ENCODE results near the gene SFRP4.

Gene SFRP4

DNA sequence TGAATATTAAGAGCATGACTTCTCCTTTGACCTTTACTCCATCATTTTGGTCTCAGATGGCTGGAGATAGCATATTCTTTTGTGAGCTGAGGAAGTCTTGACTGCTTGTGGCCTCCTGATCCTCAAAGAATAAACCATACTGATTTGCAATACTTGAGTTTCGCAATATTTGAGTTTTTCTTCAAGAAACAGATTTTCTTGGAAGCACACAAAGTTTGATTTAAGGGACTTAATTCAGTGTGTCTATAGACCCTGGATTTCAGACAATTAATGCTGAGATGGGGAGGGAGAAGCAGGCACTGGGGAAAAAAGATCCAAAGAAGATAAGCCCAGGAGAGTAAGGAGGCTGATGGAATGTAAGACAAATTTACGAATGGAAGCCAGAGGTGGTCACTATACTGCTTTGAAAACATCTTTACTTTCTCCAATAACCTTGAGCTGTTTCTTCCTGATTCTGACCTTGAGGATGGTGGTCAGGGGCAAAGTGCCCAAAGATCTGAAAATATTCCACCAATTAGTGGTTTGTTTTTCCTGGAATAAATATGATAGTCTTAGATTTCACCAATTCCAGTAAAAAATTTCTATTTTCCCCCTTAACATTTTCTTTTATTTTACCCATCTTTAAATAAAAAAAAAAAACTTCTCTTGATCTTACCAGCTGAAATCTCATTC is 11.3 kb upstream of the SFRP4 start:
- DNase-seq, result no peak
- POLR2A ChIA-PET, result no interaction called here
- Histone ChIP-seq H3K27ac (ENCODE audit: insufficient read depth in 1 of 2, low read depth in 1 of 2, low read length in 2 of 2, poor library complexity in 1 of 2, severe bottlenecking in 2 of 2) (no peak overlapping the region), H3K9me3 (ENCODE audit: control extremely low read depth in 1 of 5, control insufficient read depth in 4 of 5, insufficient read depth in 2 of 5, low read depth in 1 of 5, low read length in 4 of 5) (peaks cover 0 to 19% (median 8%) of the 10 kb centered on the region in 5 experiments), H3K4me1 (ENCODE audit: control extremely low read depth in 1 of 4, control insufficient read depth in 4 of 4, insufficient read depth in 4 of 4, low read length in 3 of 4) (peaks cover 0 to 3% (median 0%) of the 10 kb centered on the region in 4 experiments), H3K4me3 (ENCODE audit: control insufficient read depth in 1 of 7, extremely low read depth in 1 of 7, insufficient read depth in 4 of 7, low read depth in 2 of 7, low read length in 6 of 7) (no peak overlapping the region), H3K36me3 (ENCODE audit: control insufficient read depth in 4 of 4, insufficient read depth in 4 of 4, low read length in 3 of 4) (peaks cover 7 to 31% (median 19%) of the 10 kb centered on the region in 4 experiments), H3K27me3 (replicated peaks in 2 of 5; ENCODE audit: control insufficient read depth in 4 of 5, insufficient read depth in 5 of 5, low read length in 4 of 5) (no peaks in the 10 kb centered on the region)
- 100% methylated on average over 1 of the region's 2 CpGs for WGBS (ENCODE audit: insufficient coverage)
- CTCF ChIA-PET, result no interaction called here

DNA sequence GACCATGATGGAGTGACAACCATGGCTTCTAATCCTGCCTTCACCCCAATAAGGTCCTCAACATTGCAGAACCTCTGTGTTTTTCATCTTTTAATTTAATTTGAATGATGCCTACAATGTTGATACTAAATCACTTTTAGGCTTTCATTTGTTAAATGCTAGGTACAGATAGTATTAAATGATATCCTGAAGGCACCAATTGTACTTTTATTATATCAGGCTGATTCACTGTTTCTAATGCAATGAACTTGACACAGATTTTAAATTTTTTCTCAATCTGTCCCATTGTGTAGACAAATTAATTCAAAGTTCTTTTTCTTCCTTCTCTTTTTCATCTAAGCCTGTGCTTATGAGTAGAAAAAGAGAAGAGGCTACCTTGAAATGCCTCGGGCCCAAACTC is 9.0 kb upstream of the SFRP4 start:
- DNase-seq, result no peak
- peaks cover 0 to 19% (median 8%) of the 10 kb centered on the region in 5 experiments for H3K9me3 ChIP-seq (ENCODE audit: control extremely low read depth in 1 of 5, control insufficient read depth in 4 of 5, insufficient read depth in 2 of 5, low read depth in 1 of 5, low read length in 4 of 5)
- WGBS (ENCODE audit: insufficient coverage), result no CpG with 5 or more reads among the region's 1 CpG
- H3K4me1 ChIP-seq (ENCODE audit: control extremely low read depth in 1 of 4, control insufficient read depth in 4 of 4, insufficient read depth in 4 of 4, low read length in 3 of 4), result peaks cover 5 to 20% (median 11%) of the 10 kb centered on the region in 4 experiments
- H3K4me3 ChIP-seq (ENCODE audit: control insufficient read depth in 1 of 7, extremely low read depth in 1 of 7, insufficient read depth in 4 of 7, low read depth in 2 of 7, low read length in 6 of 7), result no peak overlapping the region
- ChIA-PET POLR2A (no interaction called here), CTCF (interaction anchor here (1.0 kb wide), 1 partner anchor 13 kb away, joined by 3 read pairs; no protein-coding TSS in a partner anchor)
- no peaks in the 10 kb centered on the region for H3K27me3 ChIP-seq (replicated peaks in 2 of 5; ENCODE audit: control insufficient read depth in 4 of 5, insufficient read depth in 5 of 5, low read length in 4 of 5)
- H3K27ac ChIP-seq (ENCODE audit: insufficient read depth in 1 of 2, low read depth in 1 of 2, low read length in 2 of 2, poor library complexity in 1 of 2, severe bottlenecking in 2 of 2), result no peak overlapping the region
- peaks cover 7 to 33% (median 19%) of the 10 kb centered on the region in 4 experiments for H3K36me3 ChIP-seq (ENCODE audit: control insufficient read depth in 4 of 4, insufficient read depth in 4 of 4, low read length in 3 of 4)

DNA sequence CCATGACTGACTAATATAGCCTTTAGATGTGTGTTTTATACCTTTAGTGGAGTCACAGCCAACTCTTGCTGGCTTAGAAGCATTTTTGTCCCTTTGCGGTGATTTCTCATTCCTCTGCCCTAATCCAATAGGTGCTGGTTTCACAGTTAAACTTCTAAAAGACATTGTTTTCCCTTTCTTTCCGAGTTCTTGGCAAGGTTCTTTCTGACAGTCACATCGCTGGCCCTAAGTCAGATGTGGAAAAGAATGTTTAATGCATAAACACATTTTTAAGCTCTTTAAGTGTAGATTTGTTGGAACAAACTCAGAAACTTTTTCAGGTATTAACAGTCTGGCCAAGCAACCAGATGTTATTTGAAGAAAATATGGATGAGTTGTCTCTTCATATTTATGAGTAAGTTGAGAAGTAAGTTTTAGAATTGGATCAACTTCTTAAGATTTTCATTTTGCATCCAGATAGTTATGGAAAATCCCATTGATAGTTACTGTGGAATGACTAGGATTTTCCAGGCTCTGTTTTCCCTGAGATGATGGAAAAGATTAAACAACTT is 7.9 kb upstream of the SFRP4 start:
- 90% methylated on average over 1 of the region's 3 CpGs for WGBS (ENCODE audit: insufficient coverage)
- Histone ChIP-seq H3K4me1 (ENCODE audit: control extremely low read depth in 1 of 4, control insufficient read depth in 4 of 4, insufficient read depth in 4 of 4, low read length in 3 of 4) (peaks cover 7 to 26% (median 16%) of the 10 kb centered on the region in 4 experiments), H3K27me3 (replicated peaks in 2 of 5; ENCODE audit: control insufficient read depth in 4 of 5, insufficient read depth in 5 of 5, low read length in 4 of 5) (no peaks in the 10 kb centered on the region), H3K36me3 (ENCODE audit: control insufficient read depth in 4 of 4, insufficient read depth in 4 of 4, low read length in 3 of 4) (peaks cover 5 to 29% (median 16%) of the 10 kb centered on the region in 4 experiments), H3K27ac (ENCODE audit: insufficient read depth in 1 of 2, low read depth in 1 of 2, low read length in 2 of 2, poor library complexity in 1 of 2, severe bottlenecking in 2 of 2) (no peak overlapping the region), H3K4me3 (ENCODE audit: control insufficient read depth in 1 of 7, extremely low read depth in 1 of 7, insufficient read depth in 4 of 7, low read depth in 2 of 7, low read length in 6 of 7) (no peak overlapping the region), H3K9me3 (ENCODE audit: control extremely low read depth in 1 of 5, control insufficient read depth in 4 of 5, insufficient read depth in 2 of 5, low read depth in 1 of 5, low read length in 4 of 5) (peaks cover 0 to 19% (median 8%) of the 10 kb centered on the region in 5 experiments)
- ChIA-PET CTCF (interaction anchor here (1.3 kb wide), 1 partner anchor 23 kb away, joined by 3 read pairs; no protein-coding TSS in a partner anchor), POLR2A (no interaction called here)
- DNase-seq, result no peak

DNA sequence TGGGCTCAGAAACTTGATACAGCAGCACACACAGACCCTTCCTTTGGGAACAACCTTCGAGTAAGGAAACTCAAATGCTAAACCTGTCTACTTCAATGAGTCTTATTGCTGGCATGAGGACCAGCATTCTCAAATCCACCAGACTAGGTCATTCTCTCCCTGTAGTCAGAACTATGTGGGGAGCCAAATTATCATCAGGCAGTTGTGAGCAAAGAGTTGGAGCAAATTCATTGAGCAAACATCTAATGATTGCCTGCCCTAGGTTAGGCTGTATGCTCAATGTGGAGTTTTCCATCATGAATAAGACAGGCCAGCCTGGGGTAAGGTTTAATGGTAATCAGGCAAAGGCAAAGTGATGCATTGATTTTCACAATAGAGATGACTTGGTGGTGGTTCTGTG is 7.4 kb upstream of the SFRP4 start:
- 100% methylated on average over 1 of the region's 1 CpG for WGBS (ENCODE audit: insufficient coverage)
- H3K4me1 ChIP-seq (ENCODE audit: control extremely low read depth in 1 of 4, control insufficient read depth in 4 of 4, insufficient read depth in 4 of 4, low read length in 3 of 4), result peaks cover 7 to 26% (median 16%) of the 10 kb centered on the region in 4 experiments
- H3K4me3 ChIP-seq (ENCODE audit: control insufficient read depth in 1 of 7, extremely low read depth in 1 of 7, insufficient read depth in 4 of 7, low read depth in 2 of 7, low read length in 6 of 7), result no peak overlapping the region
- H3K27ac ChIP-seq (ENCODE audit: insufficient read depth in 1 of 2, low read depth in 1 of 2, low read length in 2 of 2, poor library complexity in 1 of 2, severe bottlenecking in 2 of 2), result no peak overlapping the region
- CTCF ChIA-PET, result interaction anchor here (1.3 kb wide), 1 partner anchor 22 kb away, joined by 3 read pairs; no protein-coding TSS in a partner anchor
- peaks cover 5 to 29% (median 16%) of the 10 kb centered on the region in 4 experiments for H3K36me3 ChIP-seq (ENCODE audit: control insufficient read depth in 4 of 4, insufficient read depth in 4 of 4, low read length in 3 of 4)
- no peak for DNase-seq
- peaks cover 0 to 19% (median 8%) of the 10 kb centered on the region in 5 experiments for H3K9me3 ChIP-seq (ENCODE audit: control extremely low read depth in 1 of 5, control insufficient read depth in 4 of 5, insufficient read depth in 2 of 5, low read depth in 1 of 5, low read length in 4 of 5)
- no peaks in the 10 kb centered on the region for H3K27me3 ChIP-seq (replicated peaks in 2 of 5; ENCODE audit: control insufficient read depth in 4 of 5, insufficient read depth in 5 of 5, low read length in 4 of 5)
- POLR2A ChIA-PET, result no interaction called here

GRCh38 chr7:37921876-37922275 is 5.3 kb upstream of the SFRP4 start:
- peaks cover 0 to under 1% (median 0%) of the 10 kb centered on the region in 5 experiments for H3K27me3 ChIP-seq (replicated peaks in 2 of 5; ENCODE audit: control insufficient read depth in 4 of 5, insufficient read depth in 5 of 5, low read length in 4 of 5)
- WGBS (ENCODE audit: insufficient coverage), result 83% methylated on average over 3 of the region's 4 CpGs
- CTCF ChIA-PET, result interaction anchor here (1.4 to 6.9 kb wide), 4 partner anchors 8 to 120 kb away, joined by 3 to 59 read pairs (median 20); no protein-coding TSS in a partner anchor
- H3K9me3 ChIP-seq (ENCODE audit: control extremely low read depth in 1 of 5, control insufficient read depth in 4 of 5, insufficient read depth in 2 of 5, low read depth in 1 of 5, low read length in 4 of 5), result peaks cover 0 to 19% (median 8%) of the 10 kb centered on the region in 5 experiments
- H3K4me3 ChIP-seq (ENCODE audit: control insufficient read depth in 1 of 7, extremely low read depth in 1 of 7, insufficient read depth in 4 of 7, low read depth in 2 of 7, low read length in 6 of 7), result peak overlapping the region in 5 of 7 experiments; percentile 78 to 92 (median 85)
- H3K36me3 ChIP-seq (ENCODE audit: control insufficient read depth in 4 of 4, insufficient read depth in 4 of 4, low read length in 3 of 4), result peaks cover 3 to 29% (median 15%) of the 10 kb centered on the region in 4 experiments
- POLR2A ChIA-PET, result no interaction called here
- H3K4me1 ChIP-seq (ENCODE audit: control extremely low read depth in 1 of 4, control insufficient read depth in 4 of 4, insufficient read depth in 4 of 4, low read length in 3 of 4), result peaks cover 10 to 29% (median 22%) of the 10 kb centered on the region in 4 experiments
- no peak for DNase-seq
- H3K27ac ChIP-seq (ENCODE audit: insufficient read depth in 1 of 2, low read depth in 1 of 2, low read length in 2 of 2, poor library complexity in 1 of 2, severe bottlenecking in 2 of 2), result peak overlapping the region in 1 of 2 experiments; percentile 29

- H3K4me1 ChIP-seq (ENCODE audit: control extremely low read depth in 1 of 4, control insufficient read depth in 4 of 4, insufficient read depth in 4 of 4, low read length in 3 of 4), result peaks cover 10 to 36% (median 29%) of the 10 kb centered on the region in 4 experiments
- ChIA-PET POLR2A (interaction anchor here (1.0 kb wide), 1 partner anchor 176 kb away, joined by 4 read pairs; no protein-coding TSS in a partner anchor), CTCF (interaction anchor here (0.9 to 6.9 kb wide), 13 partner anchors 8 to 454 kb away, joined by 3 to 59 read pairs (median 4); no protein-coding TSS in a partner anchor)
- H3K27me3 ChIP-seq (replicated peaks in 2 of 5; ENCODE audit: control insufficient read depth in 4 of 5, insufficient read depth in 5 of 5, low read length in 4 of 5), result peaks cover 0 to 8% (median 0%) of the 10 kb centered on the region in 5 experiments
- WGBS (ENCODE audit: insufficient coverage), result 0% methylated on average over 52 of the region's 63 CpGs
- peak overlapping the region; percentile 78 to 93 (median 85) for H3K4me3 ChIP-seq (ENCODE audit: control insufficient read depth in 1 of 7, extremely low read depth in 1 of 7, insufficient read depth in 4 of 7, low read depth in 2 of 7, low read length in 6 of 7)
- peak overlapping the region; percentile 17 to 77 for H3K27ac ChIP-seq (ENCODE audit: insufficient read depth in 1 of 2, low read depth in 1 of 2, low read length in 2 of 2, poor library complexity in 1 of 2, severe bottlenecking in 2 of 2)
- H3K9me3 ChIP-seq (ENCODE audit: control extremely low read depth in 1 of 5, control insufficient read depth in 4 of 5, insufficient read depth in 2 of 5, low read depth in 1 of 5, low read length in 4 of 5), result peaks cover 0 to 15% (median 8%) of the 10 kb centered on the region in 5 experiments
- peak; percentile 76 to 94 (median 91) for DNase-seq
- peaks cover 3 to 29% (median 15%) of the 10 kb centered on the region in 4 experiments for H3K36me3 ChIP-seq (ENCODE audit: control insufficient read depth in 4 of 4, insufficient read depth in 4 of 4, low read length in 3 of 4)
These were observed 4.5 kb upstream of the SFRP4 start for GRCh38 chr7:37920849-37921805.
